ENCODE results near the gene MRNIP.

The MRNIP gene

GRCh38 chr5:179833056-179833708, 25.4 kb downstream of the MRNIP start:
- TF ChIP-seq POLR2A (IDR thresholded peaks at IDR 0.05; ENCODE audit: low read depth, low read length) = no peak
- DNase-seq (ENCODE audit: insufficient read length, low spot score) = no peak
- FAIRE-seq = no peak

GRCh38 chr5:179832039-179832745, 26.4 kb downstream of the MRNIP start:
- DNase-seq (ENCODE audit: insufficient read length, low spot score) (no peak), FAIRE-seq (no peak)
- TF ChIP-seq POLR2A (IDR thresholded peaks at IDR 0.05; ENCODE audit: low read depth, low read length) = no peak

- DNase-seq (ENCODE audit: insufficient read length, low spot score) (no peak), FAIRE-seq (no peak)
- TF ChIP-seq POLR2A (IDR thresholded peaks at IDR 0.05; ENCODE audit: low read depth, low read length) = no peak
Observed at GRCh38 chr5:179830818-179831468, 27.7 kb downstream of the MRNIP start.

- DNase-seq (ENCODE audit: insufficient read length, low spot score) (no peak), FAIRE-seq (no peak)
- TF ChIP-seq POLR2A (IDR thresholded peaks at IDR 0.05; ENCODE audit: low read depth, low read length) = no peak
Observed at GRCh38 chr5:179829732-179830435, 28.7 kb downstream of the MRNIP start.

GRCh38 chr5:179828756-179829421, 29.7 kb downstream of the MRNIP start:
- no peak for TF ChIP-seq POLR2A (IDR thresholded peaks at IDR 0.05; ENCODE audit: low read depth, low read length)

GRCh38 chr5:179827680-179828079, 30.9 kb downstream of the MRNIP start:
- peak; percentile 87 for DNase-seq (ENCODE audit: insufficient read length, low spot score)
- no peak for TF ChIP-seq POLR2A (IDR thresholded peaks at IDR 0.05; ENCODE audit: low read depth, low read length)
- FAIRE-seq = no peak

More at GRCh38 chr5:179828756-179829421, 29.7 kb downstream of the MRNIP start:
- DNase-seq (ENCODE audit: insufficient read length, low spot score) = no peak
- no peak for FAIRE-seq

- no peak for DNase-seq (ENCODE audit: insufficient read length, low spot score)
- no peak for TF ChIP-seq POLR2A (IDR thresholded peaks at IDR 0.05; ENCODE audit: low read depth, low read length)
- no peak for FAIRE-seq
Observed at GRCh38 chr5:179825655-179826182, 32.9 kb downstream of the MRNIP start.

DNA sequence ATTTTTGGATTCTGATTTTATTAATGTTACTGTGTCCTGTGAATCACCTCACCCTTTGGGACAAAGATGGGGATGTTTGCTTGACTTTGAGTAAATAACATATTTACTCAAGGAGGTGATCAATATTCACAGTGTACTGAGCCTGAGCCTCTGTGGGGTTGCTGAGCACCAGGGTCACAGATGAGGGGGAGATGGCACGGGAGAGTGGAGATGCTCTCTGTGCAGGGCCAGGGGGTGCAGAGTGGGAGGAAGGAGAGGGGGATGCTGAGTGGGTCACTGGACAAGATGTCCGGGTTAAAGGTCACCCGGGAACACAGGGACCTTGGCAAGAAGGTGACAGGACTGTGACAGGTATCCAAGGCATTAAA, 33.9 kb downstream of the MRNIP start:
- DNase-seq (ENCODE audit: insufficient read length, low spot score) (no peak), FAIRE-seq (no peak)
- TF ChIP-seq POLR2A (IDR thresholded peaks at IDR 0.05; ENCODE audit: low read depth, low read length) = no peak

DNA sequence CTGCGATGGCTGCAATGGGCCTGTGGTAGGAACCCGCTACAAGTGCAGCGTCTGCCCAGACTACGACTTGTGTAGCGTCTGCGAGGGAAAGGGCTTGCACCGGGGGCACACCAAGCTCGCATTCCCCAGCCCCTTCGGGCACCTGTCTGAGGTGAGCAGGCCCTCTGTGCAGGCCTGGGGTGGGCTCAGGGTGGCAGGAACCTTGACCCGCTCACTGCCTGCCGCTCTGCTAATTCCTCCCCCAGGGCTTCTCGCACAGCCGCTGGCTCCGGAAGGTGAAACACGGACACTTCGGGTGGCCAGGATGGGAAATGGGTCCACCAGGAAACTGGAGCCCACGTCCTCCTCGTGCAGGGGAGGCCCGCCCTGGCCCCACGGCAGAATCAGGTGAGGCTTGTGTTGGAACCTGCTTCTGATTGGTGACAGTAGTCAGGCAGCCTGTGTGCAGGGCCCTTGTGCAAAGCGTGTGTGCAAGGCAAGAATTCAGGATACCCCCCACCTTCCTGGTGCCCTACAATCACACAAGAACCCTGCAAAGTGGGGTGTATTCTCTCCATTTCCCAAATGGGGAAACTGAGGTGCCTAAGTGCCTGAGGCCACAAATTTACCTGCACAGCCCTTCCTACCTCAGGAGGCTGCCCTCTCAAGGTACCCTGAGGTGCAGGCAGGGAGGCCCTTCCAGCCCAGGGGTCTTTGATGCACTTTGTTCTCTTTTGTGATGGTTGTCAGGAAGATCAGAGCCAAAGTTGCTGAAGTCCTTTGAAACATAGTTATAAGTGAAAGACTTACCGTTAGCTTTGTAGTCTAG, 34.5 kb downstream of the MRNIP start:
- no peak for TF ChIP-seq POLR2A (IDR thresholded peaks at IDR 0.05; ENCODE audit: low read depth, low read length)
- no peak for DNase-seq (ENCODE audit: insufficient read length, low spot score)
- FAIRE-seq = no peak

- DNase-seq (ENCODE audit: insufficient read length, low spot score) (no peak), FAIRE-seq (no peak)
- TF ChIP-seq POLR2A (IDR thresholded peaks at IDR 0.05; ENCODE audit: low read depth, low read length) = no peak
Observed at GRCh38 chr5:179822444-179822990, 36.1 kb downstream of the MRNIP start.

DNA sequence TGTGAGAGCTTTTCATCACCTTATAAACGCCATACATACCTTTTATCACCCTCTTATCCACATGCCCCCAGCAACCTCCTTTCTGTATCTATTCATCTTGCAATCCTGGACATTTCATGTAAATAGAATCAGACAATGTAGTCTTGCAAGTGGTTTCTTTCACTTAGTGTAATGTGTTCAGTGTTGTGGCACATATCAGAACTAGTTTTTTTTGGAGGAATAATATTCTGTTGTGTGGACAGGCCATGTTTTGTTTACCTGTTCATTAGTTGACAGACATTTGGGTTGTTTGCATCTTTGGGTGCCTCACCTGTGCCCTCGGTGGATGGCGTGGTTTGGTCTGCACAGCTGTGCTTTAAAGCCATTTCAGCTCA, 36.6 kb downstream of the MRNIP start:
- no peak for DNase-seq (ENCODE audit: insufficient read length, low spot score)
- no peak for TF ChIP-seq POLR2A (IDR thresholded peaks at IDR 0.05; ENCODE audit: low read depth, low read length)
- no peak for FAIRE-seq

- peak; percentile 82 for TF ChIP-seq POLR2A (IDR thresholded peaks at IDR 0.05; ENCODE audit: low read depth, low read length)
- DNase-seq (ENCODE audit: insufficient read length, low spot score) (peak; percentile 92), FAIRE-seq (no peak)
Observed at GRCh38 chr5:179821298-179822058, 37.1 kb downstream of the MRNIP start.
